Pons (tissue), 1 donor: ENCODE results near the gene CHD9NB.
"Not testable (repeated sequence)": the region's sequence is repeated elsewhere in the genome, so short reads cannot be mapped to it uniquely, and the experiment has no call there.

Source experiments
- DNase-seq: peaks from one replicate; pipeline ENCODE4 v3.0.0-alpha.2; 2016; ENCODE audit warnings: low spot score

Gene CHD9NB

GRCh38 chr16:53056392-53056881, 3.7 kb upstream of the CHD9NB start:
- no peak for DNase-seq

- DNase-seq = peak; percentile 57
These were observed 3.1 kb upstream of the CHD9NB start for GRCh38 chr16:53055541-53056391.

GRCh38 chr16:53054670-53055485, 2.2 kb upstream of the CHD9NB start, which contains the start of gene CHD9:
TSS of gene CHD9 (plus strand) at chr16:53054991. CDS start at chr16:53156090, 101,099 bp downstream.
- DNase-seq = peak; percentile 85

GRCh38 chr16:53053967-53054669, 1.4 kb upstream of the CHD9NB start:
- no peak for DNase-seq

- not testable (repeated sequence) for DNase-seq
These were observed 1.4 kb downstream of the CHD9NB start for GRCh38 chr16:53051255-53051654.

- DNase-seq = no peak
These were observed 4.4 kb downstream of the CHD9NB start for GRCh38 chr16:53048139-53048915.

- DNase-seq = not testable (repeated sequence)
These were observed 5.2 kb downstream of the CHD9NB start for GRCh38 chr16:53047515-53047914.

GRCh38 chr16:53045341-53046220, 7.1 kb downstream of the CHD9NB start:
- DNase-seq = no peak

- no peak for DNase-seq
These were observed 8.6 kb downstream of the CHD9NB start for GRCh38 chr16:53043986-53044601.

- no peak for DNase-seq
These were observed 9.3 kb downstream of the CHD9NB start for GRCh38 chr16:53043428-53043831.

- no peak for DNase-seq
These were observed 10.4 kb downstream of the CHD9NB start for GRCh38 chr16:53042235-53042701.

GRCh38 chr16:53041320-53042051, 11.2 kb downstream of the CHD9NB start:
- no peak for DNase-seq

- DNase-seq = no peak
These were observed 11.9 kb downstream of the CHD9NB start for GRCh38 chr16:53040788-53041187.

- DNase-seq = not testable (repeated sequence)
These were observed 16.0 kb downstream of the CHD9NB start for GRCh38 chr16:53036711-53037110.

GRCh38 chr16:53036066-53036465, 16.6 kb downstream of the CHD9NB start:
- no peak for DNase-seq

- no peak for DNase-seq
These were observed 17.3 kb downstream of the CHD9NB start for GRCh38 chr16:53035176-53035942.

GRCh38 chr16:53034306-53034705, 18.4 kb downstream of the CHD9NB start:
- no peak for DNase-seq

- DNase-seq = no peak
These were observed 21.3 kb downstream of the CHD9NB start for GRCh38 chr16:53031323-53031942.
